Duodenal mucosa (tissue), 2 donors: ENCODE measurements around the gene ZNF552.
"Not testable (repeated sequence)": the region's sequence is repeated elsewhere in the genome, so short reads cannot be mapped to it uniquely, and the experiment has no call there.

ENCODE experiments used
- H3K27ac ChIP-seq: one replicate; pipeline ENCODE4 v1.7.0; 2013; ENCODE audit warnings: low read depth, low read length
- H3K27me3 ChIP-seq, 2 donors: one replicate each; pipeline ENCODE4 v1.7.0; 2013; ENCODE audit warnings: low read length in 2 of 2, control low read depth in 1 of 2; ENCODE audit not compliant: insufficient read depth in 2 of 2, control insufficient read depth in 1 of 2
- H3K36me3 ChIP-seq, 2 donors: one replicate each; pipeline ENCODE4 v1.7.0; 2013; ENCODE audit warnings: low read length in 2 of 2, control low read depth in 1 of 2; ENCODE audit not compliant: insufficient read depth in 2 of 2, control insufficient read depth in 1 of 2
- H3K4me1 ChIP-seq, 2 donors: one replicate each; pipeline ENCODE4 v1.7.0; 2013; ENCODE audit warnings: low read length in 2 of 2, control low read depth in 1 of 2; ENCODE audit not compliant: insufficient read depth in 2 of 2, control insufficient read depth in 1 of 2
- H3K4me3 ChIP-seq, 2 donors: one replicate each; pipeline ENCODE4 v1.7.0; 2013; ENCODE audit warnings: low read length in 2 of 2, low read depth in 1 of 2
- H3K9ac ChIP-seq, 2 donors: one replicate each; pipeline ENCODE4 v1.7.0; 2013; ENCODE audit warnings: low read length in 2 of 2, low read depth in 1 of 2
- H3K9me3 ChIP-seq, 2 donors: one replicate each; pipeline ENCODE4 v1.7.0; 2013; ENCODE audit warnings: low read length in 2 of 2, control low read depth in 1 of 2; ENCODE audit not compliant: control insufficient read depth in 1 of 2

ZNF552 gene

GRCh38 chr19:57838622-57839191 is 24.0 kb upstream of the ZNF552 start:
- peaks cover 12 to 44% of the 10 kb centered on the region in 2 donors for H3K36me3 ChIP-seq

GRCh38 chr19:57836991-57837390 is 22.3 kb upstream of the ZNF552 start:
- not testable (repeated sequence) for H3K27me3 ChIP-seq, H3K27ac ChIP-seq, H3K9ac ChIP-seq, H3K4me1 ChIP-seq, H3K9me3 ChIP-seq, H3K4me3 ChIP-seq
- peaks cover 10 to 30% of the 10 kb centered on the region in 2 donors for H3K36me3 ChIP-seq

More at GRCh38 chr19:57838622-57839191, 24.0 kb upstream of the ZNF552 start:
- H3K4me3 ChIP-seq, H3K9me3 ChIP-seq, H3K27me3 ChIP-seq, H3K27ac ChIP-seq, H3K4me1 ChIP-seq, H3K9ac ChIP-seq: not testable (repeated sequence)

GRCh38 chr19:57830071-57830602 is 15.4 kb upstream of the ZNF552 start, which contains the start of gene ZNF587B:
ZNF587B (plus strand) TSS chr19:57830299; CDS start chr19:57830529, 230 bp downstream.
- Histone ChIP-seq H3K36me3 (peaks cover 0 to 5% of the 10 kb centered on the region in 2 donors), H3K27me3 (no peaks in the 10 kb centered on the region), H3K4me3 (peak within 1 kb of the TSS in 1 of 2 donors; percentile 5), H3K9me3 (no peaks in the 10 kb centered on the region), H3K27ac (no peak within 1 kb of the TSS), H3K9ac (no peak within 1 kb of the TSS), H3K4me1 (no peaks in the 10 kb centered on the region)

GRCh38 chr19:57829316-57829715 is 14.6 kb upstream of the ZNF552 start:
- no peak overlapping the region for H3K9ac ChIP-seq
- H3K9me3 ChIP-seq = no peaks in the 10 kb centered on the region
- H3K27me3 ChIP-seq = no peaks in the 10 kb centered on the region
- H3K36me3 ChIP-seq = peaks cover 0 to 5% of the 10 kb centered on the region in 2 donors
- H3K4me1 ChIP-seq = peaks cover 0 to 2% of the 10 kb centered on the region in 2 donors
- H3K4me3 ChIP-seq = no peak overlapping the region
- H3K27ac ChIP-seq = no peak overlapping the region

GRCh38 chr19:57825511-57825910 is 10.8 kb upstream of the ZNF552 start:
- Histone ChIP-seq H3K27ac (no peak overlapping the region), H3K4me1 (peaks cover 5 to 26% of the 10 kb centered on the region in 2 donors), H3K9ac (no peak overlapping the region), H3K9me3 (no peaks in the 10 kb centered on the region), H3K4me3 (no peak overlapping the region), H3K36me3 (peaks cover 0 to 15% of the 10 kb centered on the region in 2 donors), H3K27me3 (no peaks in the 10 kb centered on the region)

- H3K4me1 ChIP-seq = peaks cover 5 to 35% of the 10 kb centered on the region in 2 donors
- not testable (repeated sequence) for H3K4me3 ChIP-seq, H3K9me3 ChIP-seq, H3K9ac ChIP-seq, H3K27ac ChIP-seq, H3K27me3 ChIP-seq
- H3K36me3 ChIP-seq = peaks cover 0 to 10% of the 10 kb centered on the region in 2 donors
Observed at GRCh38 chr19:57823608-57824007, 8.9 kb upstream of the ZNF552 start.

- H3K9me3 ChIP-seq, H3K9ac ChIP-seq, H3K27me3 ChIP-seq, H3K27ac ChIP-seq, H3K4me3 ChIP-seq: not testable (repeated sequence)
- Histone ChIP-seq H3K36me3 (peaks cover 0 to 10% of the 10 kb centered on the region in 2 donors), H3K4me1 (peaks cover 5 to 35% of the 10 kb centered on the region in 2 donors)
Observed at GRCh38 chr19:57823155-57823554, 8.4 kb upstream of the ZNF552 start.

GRCh38 chr19:57821501-57821900 is 6.8 kb upstream of the ZNF552 start:
- H3K27me3 ChIP-seq, H3K9ac ChIP-seq, H3K9me3 ChIP-seq, H3K4me3 ChIP-seq, H3K27ac ChIP-seq: not testable (repeated sequence)
- Histone ChIP-seq H3K4me1 (peaks cover 5 to 35% of the 10 kb centered on the region in 2 donors), H3K36me3 (peaks cover 0 to 10% of the 10 kb centered on the region in 2 donors)

- peak overlapping the region; percentile 80 to 99 for H3K9ac ChIP-seq
- H3K4me3 ChIP-seq = peak overlapping the region; percentile 94 to 100
Observed at GRCh38 chr19:57821095-57821494, 6.4 kb upstream of the ZNF552 start.

GRCh38 chr19:57820599-57820998 is 5.9 kb upstream of the ZNF552 start:
- H3K36me3 ChIP-seq = peaks cover 0 to 10% of the 10 kb centered on the region in 2 donors
- H3K4me1 ChIP-seq = peaks cover 5 to 37% of the 10 kb centered on the region in 2 donors
- H3K9me3 ChIP-seq = no peaks in the 10 kb centered on the region
- no peak overlapping the region for H3K27ac ChIP-seq
- H3K27me3 ChIP-seq = no peaks in the 10 kb centered on the region
- peak overlapping the region; percentile 94 to 100 for H3K4me3 ChIP-seq
- peak overlapping the region; percentile 80 to 99 for H3K9ac ChIP-seq

More at GRCh38 chr19:57821095-57821494, 6.4 kb upstream of the ZNF552 start:
- H3K27me3 ChIP-seq, H3K27ac ChIP-seq, H3K9me3 ChIP-seq: not testable (repeated sequence)
- Histone ChIP-seq H3K36me3 (peaks cover 0 to 10% of the 10 kb centered on the region in 2 donors), H3K4me1 (peaks cover 5 to 35% of the 10 kb centered on the region in 2 donors)
